Measurements from ENCODE around the gene MEAF6. TPM values are rescaled to one million over a fixed set of nuclear protein-coding genes. Genes with fewer than 3 reads are reported as not detected.
A peak's percentile ranks its signal among the peaks of the same experiment; 100 is the strongest.

MEAF6 gene
- total RNA-seq, 1 donor from 2014 or later: 59.5 TPM

DNA sequence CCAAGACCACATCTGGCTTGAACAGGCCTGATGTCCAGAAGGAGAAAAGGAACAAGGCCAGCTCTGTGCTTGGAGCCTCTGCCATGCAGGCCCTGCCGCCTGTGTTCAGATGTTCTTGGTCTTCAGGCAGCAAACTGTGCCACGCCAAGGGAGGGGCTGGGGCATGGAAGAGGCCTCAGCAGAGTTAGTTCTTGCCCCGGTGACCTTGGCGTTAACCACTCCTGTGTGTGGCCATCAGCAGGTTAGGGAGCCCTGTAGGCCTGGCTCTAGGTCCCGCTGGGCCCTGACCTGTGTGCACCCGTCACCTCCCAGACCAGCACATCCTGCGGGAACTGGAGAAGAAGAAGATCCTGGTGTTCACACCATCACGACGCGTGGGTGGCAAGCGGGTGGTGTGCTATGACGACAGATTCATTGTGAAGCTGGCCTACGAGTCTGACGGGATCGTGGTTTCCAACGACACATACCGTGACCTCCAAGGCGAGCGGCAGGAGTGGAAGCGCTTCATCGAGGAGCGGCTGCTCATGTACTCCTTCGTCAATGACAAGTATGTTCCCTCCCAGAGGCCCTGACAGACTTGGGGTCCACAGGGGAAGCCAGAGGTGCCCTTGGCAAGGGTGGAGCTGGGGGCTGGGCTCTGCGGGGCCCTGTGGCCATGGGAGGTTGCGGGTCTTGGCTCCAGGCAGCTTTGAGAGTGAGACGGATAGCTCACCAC lies 33.1 kb downstream of the MEAF6 start:
- Histone ChIP-seq H3K27me3 (ENCODE audit: low read depth) (no peaks in the 10 kb centered on the region), H3K27ac (peak overlapping the region; percentile 18), H3K4me3 (no peak overlapping the region), H3K9me3 (no peaks in the 10 kb centered on the region), H3K36me3 (peaks cover 71% of the 10 kb centered on the region), H3K4me1 (peaks cover 85% of the 10 kb centered on the region)
- intact Hi-C loops (cut with DNase I): no loop called here
- DNase-seq (peak; percentile 53), ATAC-seq (no peak)
- TF ChIP-seq, protein P1, sequence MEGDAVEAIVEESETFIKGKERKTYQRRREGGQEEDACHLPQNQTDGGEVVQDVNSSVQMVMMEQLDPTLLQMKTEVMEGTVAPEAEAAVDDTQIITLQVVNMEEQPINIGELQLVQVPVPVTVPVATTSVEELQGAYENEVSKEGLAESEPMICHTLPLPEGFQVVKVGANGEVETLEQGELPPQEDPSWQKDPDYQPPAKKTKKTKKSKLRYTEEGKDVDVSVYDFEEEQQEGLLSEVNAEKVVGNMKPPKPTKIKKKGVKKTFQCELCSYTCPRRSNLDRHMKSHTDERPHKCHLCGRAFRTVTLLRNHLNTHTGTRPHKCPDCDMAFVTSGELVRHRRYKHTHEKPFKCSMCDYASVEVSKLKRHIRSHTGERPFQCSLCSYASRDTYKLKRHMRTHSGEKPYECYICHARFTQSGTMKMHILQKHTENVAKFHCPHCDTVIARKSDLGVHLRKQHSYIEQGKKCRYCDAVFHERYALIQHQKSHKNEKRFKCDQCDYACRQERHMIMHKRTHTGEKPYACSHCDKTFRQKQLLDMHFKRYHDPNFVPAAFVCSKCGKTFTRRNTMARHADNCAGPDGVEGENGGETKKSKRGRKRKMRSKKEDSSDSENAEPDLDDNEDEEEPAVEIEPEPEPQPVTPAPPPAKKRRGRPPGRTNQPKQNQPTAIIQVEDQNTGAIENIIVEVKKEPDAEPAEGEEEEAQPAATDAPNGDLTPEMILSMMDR (IDR thresholded peaks at IDR 0.05): no peak

GRCh38 chr1:37480581-37481288 lies 33.8 kb downstream of the MEAF6 start:
- ATAC-seq: no peak
- H3K36me3 ChIP-seq: peaks cover 71% of the 10 kb centered on the region
- no peaks in the 10 kb centered on the region for H3K9me3 ChIP-seq
- H3K27ac ChIP-seq: peak overlapping the region; percentile 96
- DNase-seq: no peak
- H3K27me3 ChIP-seq (ENCODE audit: low read depth): no peaks in the 10 kb centered on the region
- peak overlapping the region; percentile 83 for H3K4me3 ChIP-seq
- TF ChIP-seq, protein P1 (IDR thresholded peaks at IDR 0.05): no peak
- H3K4me1 ChIP-seq: peaks cover 85% of the 10 kb centered on the region
- intact Hi-C loops (cut with DNase I): no loop called here

DNA sequence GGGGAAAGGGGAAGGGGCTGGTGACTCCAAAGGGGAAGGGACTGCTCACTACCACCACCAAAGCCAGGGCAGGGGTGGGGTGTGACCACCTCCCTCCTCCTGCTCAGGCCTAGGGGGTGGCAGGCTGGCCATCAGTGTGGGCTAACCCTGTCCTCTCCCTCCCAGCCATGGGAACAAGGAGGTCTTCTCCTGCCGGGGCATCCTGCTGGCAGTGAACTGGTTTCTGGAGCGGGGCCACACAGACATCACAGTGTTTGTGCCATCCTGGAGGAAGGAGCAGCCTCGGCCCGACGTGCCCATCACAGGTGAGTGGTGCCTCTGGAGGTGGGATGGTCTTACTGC lies 34.5 kb downstream of the MEAF6 start:
- ATAC-seq: peak in 1 of 2 donors; percentile 0
- peaks cover 85% of the 10 kb centered on the region for H3K4me1 ChIP-seq

GRCh38 chr1:37479255-37480124 lies 35.1 kb downstream of the MEAF6 start:
- Histone ChIP-seq H3K9me3 (no peaks in the 10 kb centered on the region), H3K36me3 (peaks cover 68% of the 10 kb centered on the region), H3K4me3 (peak overlapping the region; percentile 83), H3K27me3 (ENCODE audit: low read depth) (no peaks in the 10 kb centered on the region), H3K4me1 (peaks cover 81% of the 10 kb centered on the region), H3K27ac (peak overlapping the region; percentile 96)
- peak; percentile 77 to 87 for ATAC-seq
- intact Hi-C loops (cut with DNase I): no loop called here
- peak; percentile 95 for DNase-seq
- TF ChIP-seq, protein P1 (IDR thresholded peaks at IDR 0.05): no peak

More for the DNA sequence above, 34.5 kb downstream of the MEAF6 start:
- H3K27ac ChIP-seq: peak overlapping the region; percentile 96
- TF ChIP-seq, protein P1 (IDR thresholded peaks at IDR 0.05): no peak
- H3K9me3 ChIP-seq: no peaks in the 10 kb centered on the region
- H3K4me3 ChIP-seq: peak overlapping the region; percentile 83
- intact Hi-C loops (cut with DNase I): no loop called here
- no peaks in the 10 kb centered on the region for H3K27me3 ChIP-seq (ENCODE audit: low read depth)
- no peak for DNase-seq
- peaks cover 71% of the 10 kb centered on the region for H3K36me3 ChIP-seq

- H3K4me1 ChIP-seq: peaks cover 76% of the 10 kb centered on the region
- H3K4me3 ChIP-seq: peak overlapping the region; percentile 83
- intact Hi-C loops (cut with DNase I): no loop called here
- peaks cover 61% of the 10 kb centered on the region for H3K36me3 ChIP-seq
- ATAC-seq (no peak), DNase-seq (no peak)
- peak overlapping the region; percentile 96 for H3K27ac ChIP-seq
- TF ChIP-seq, protein P1 (IDR thresholded peaks at IDR 0.05): no peak
- no peaks in the 10 kb centered on the region for H3K27me3 ChIP-seq (ENCODE audit: low read depth)
- no peaks in the 10 kb centered on the region for H3K9me3 ChIP-seq
Observed at GRCh38 chr1:37478890-37479254, 35.7 kb downstream of the MEAF6 start.

Data from lower lobe of right lung (tissue), 2 donors.